HG03280 (cell line): Measurements from ENCODE around the gene CXCL11.
A peak's percentile ranks its signal among the peaks of the same experiment; 100 is the strongest.
"Not testable (repeated sequence)": the region's sequence is repeated elsewhere in the genome, so short reads cannot be mapped to it uniquely, and the experiment has no call there.

Experiments used
- ATAC-seq: cut with Tn5 transposase; IDR thresholded peaks from one replicate; pipeline ENCODE4 v1.9.1; 2021; ENCODE audit warnings: mild to moderate bottlenecking, moderate library complexity; ENCODE audit not compliant: unreplicated experiment

The CXCL11 gene

DNA sequence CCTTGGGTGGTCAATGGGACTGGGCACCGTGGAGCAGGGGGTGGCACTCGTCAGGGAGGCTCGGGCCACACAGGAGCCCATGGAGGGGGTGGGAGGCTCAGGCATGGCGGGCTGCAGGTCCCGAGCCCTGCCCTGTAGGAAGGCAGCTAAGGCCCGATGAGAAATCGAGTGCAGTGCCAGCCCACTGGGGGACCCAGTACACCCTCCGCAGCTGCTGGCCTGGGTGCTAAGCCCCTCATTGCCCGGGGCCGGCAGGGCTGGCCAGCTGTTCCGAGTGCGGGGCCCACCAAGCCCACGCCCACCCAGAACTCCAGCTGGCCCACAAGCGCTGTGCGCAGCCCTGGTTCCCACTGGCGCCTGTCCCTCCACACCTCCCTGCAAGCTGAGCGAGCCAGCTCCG lies 7.4 kb upstream of the CXCL11 start:
- not testable (repeated sequence) for ATAC-seq

GRCh38 chr4:76042241-76042998 lies 6.5 kb upstream of the CXCL11 start:
- ATAC-seq, result not testable (repeated sequence)

DNA sequence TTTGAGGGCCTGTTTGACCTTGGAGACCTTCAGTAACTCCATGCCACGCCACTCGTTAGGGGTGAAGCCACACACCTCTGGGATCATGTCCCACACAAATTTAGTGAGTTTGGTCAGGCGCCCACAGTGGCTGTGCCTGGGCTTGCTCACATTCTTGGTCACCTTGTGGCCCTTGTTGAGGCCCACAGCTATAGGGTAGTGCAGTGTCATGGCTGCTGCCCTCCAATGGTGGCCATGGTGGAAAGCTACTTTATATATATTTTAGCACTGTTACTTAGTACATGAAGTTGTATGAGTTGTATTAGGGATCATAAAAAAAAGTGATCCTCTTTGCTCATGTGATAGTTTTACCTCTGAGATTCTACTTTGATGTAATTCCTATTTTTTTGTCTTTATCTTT lies 985 bp upstream of the CXCL11 start:
- no peak for ATAC-seq

DNA sequence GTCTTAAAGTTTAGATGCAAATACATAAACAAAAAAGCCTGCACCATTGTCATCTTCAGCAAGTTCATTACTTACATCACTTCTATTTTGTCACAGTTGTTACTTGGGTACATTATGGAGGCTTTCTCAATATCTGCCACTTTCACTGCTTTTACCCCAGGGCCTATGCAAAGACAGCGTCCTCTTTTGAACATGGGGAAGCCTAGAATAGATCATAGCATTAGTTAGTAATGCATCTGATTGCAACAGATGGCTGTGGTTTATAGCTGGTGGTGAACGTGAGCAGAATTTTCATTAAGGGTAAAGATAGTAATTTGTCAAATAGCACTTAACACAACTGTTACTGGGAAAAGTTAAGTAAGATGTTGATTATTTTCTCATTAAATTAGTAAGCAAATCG lies 729 bp downstream of the CXCL11 start:
- no peak for ATAC-seq

DNA sequence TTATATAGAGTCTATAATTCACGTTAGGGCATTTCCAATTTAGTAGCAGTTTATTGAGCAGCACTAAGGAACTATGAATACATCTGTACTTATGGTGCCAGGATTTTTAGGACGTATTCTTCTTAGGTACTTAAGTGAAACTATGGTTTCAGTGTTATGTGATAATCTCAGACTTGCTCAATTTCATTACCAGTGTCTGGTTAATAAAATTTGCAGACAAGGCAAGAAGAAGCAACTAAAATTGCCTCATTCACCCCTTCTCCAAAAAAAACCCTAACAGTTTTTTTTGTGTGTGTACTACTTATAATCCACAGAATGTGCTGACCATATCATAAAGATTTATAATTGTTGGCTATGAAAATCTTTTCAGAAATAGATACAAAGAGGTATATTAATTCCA lies 6.6 kb downstream of the CXCL11 start:
- no peak for ATAC-seq

DNA sequence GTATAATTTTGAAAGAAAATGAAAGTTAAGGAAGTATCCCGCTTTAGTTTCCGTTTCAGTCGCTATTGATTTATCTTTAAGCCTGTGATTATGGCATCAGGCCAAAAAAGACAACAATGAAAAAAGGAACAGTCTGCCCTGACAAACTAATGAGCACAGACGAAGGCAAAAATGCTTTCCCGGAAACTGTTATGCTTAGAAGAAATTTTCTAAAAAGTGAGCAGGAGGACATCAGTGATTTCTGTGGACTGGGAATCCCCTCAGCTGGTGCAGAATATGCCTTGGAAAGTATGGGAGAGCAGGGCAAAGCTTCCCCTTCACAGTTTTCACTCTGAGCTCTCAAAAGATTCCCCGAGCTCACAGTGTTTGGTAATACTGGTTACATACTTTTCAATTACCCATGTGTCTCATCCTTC lies 7.5 kb downstream of the CXCL11 start:
- no peak for ATAC-seq

GRCh38 chr4:76024065-76024464 lies 11.8 kb downstream of the CXCL11 start:
- no peak for ATAC-seq

DNA sequence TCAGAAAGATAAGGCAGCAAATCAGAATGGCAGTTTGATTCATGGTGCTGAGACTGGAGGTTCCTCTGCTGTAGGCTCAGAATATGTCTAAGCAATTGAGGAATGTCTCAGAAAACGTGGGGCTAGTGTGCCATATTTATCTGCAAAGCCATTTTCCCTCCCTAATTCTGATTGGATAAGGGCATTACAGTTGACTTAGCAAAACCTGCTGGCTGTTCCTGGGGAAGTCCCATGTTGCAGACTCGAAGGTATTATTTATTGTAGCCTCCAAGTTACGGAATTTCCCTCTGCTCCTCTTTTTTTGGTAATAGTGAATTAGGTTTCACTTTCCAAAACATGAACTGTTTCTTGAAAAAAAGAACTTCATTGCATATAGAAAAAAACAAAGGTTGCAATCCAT lies 12.5 kb downstream of the CXCL11 start, which contains the start of gene CXCL10:
CXCL10 (minus strand) TSS at position 109 of the 400 bp plus-strand sequence; CDS start at position 43, 66 bp downstream.
- ATAC-seq, result no peak

DNA sequence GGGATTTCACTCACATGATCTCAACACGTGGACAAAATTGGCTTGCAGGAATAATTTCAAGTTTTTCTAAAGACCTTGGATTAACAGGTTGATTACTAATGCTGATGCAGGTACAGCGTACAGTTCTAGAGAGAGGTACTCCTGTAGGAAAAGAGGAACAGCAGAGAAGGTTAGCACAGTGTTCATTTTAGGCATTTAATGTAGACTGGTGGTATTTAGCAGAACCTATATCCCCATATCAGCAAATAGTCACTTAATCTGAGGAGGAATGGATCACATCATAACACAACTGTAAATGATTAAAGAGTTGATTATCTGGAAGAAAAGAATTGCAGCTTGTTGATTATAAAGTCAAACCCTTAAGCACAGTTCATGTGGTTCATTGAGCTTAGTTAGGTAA lies 13.2 kb downstream of the CXCL11 start:
- no peak for ATAC-seq

DNA sequence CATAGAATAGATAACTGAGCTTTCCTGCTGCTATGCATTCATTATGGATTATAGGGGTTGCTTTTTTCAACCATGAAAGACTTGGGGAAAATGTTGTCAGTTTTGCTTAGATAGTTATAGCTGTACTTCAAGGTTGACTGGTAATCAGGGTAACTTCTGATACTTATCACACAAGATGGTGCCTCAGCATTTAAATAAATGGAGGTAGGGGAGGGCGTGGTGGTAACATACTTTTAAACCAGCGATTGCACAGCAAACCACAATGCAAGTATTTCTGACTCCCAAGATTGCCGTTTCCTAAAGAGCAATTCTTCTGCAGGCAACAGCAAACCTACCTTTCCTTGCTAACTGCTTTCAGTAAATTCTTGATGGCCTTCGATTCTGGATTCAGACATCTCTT lies 13.8 kb downstream of the CXCL11 start:
- ATAC-seq, result no peak

GRCh38 chr4:76017056-76017686 lies 18.7 kb downstream of the CXCL11 start:
- no peak for ATAC-seq

- ATAC-seq, result peak; percentile 74
Observed at GRCh38 chr4:76016393-76016792, 19.5 kb downstream of the CXCL11 start.

DNA sequence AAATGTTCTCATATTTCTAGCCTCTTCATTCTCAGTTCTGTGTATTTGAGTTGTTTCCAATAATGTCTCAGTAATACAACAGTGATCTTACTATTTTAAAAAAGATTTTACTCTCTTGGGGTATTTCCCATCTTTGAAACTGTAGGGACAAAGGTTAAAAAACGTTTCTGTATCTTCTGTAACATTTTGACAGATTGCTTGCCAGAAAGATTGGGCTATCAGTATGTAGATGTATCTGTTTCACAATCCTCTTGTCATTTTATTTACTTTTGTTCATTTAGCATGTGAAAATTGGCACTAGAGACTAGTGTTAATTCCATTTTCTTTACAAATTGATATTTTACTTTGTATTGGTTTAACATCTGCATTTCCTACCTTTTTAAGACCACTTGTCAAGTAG lies 22.3 kb downstream of the CXCL11 start:
- ATAC-seq, result no peak

DNA sequence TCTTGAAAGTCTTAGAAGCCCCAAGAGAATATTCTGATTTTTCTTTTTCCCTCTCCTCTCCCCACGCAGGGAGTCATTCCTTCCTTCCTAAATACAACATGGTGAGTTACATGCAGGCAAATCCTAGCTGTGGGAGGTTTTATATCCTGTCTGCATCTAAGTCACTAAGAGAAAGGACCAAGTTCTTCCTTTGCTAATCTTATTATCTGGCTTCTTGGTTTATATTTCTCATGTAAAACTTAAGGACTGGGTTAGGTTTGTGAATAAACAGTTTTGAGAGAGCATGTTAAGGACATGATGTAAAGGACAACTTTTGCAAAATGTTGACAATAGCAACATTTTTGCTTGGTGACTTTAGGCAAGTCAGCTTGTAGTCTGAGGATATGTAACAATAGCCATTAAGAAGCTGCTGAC lies 23.5 kb downstream of the CXCL11 start:
- ATAC-seq, result no peak

GRCh38 chr4:76011700-76012387 lies 24.0 kb downstream of the CXCL11 start:
- ATAC-seq, result peak; percentile 63

DNA sequence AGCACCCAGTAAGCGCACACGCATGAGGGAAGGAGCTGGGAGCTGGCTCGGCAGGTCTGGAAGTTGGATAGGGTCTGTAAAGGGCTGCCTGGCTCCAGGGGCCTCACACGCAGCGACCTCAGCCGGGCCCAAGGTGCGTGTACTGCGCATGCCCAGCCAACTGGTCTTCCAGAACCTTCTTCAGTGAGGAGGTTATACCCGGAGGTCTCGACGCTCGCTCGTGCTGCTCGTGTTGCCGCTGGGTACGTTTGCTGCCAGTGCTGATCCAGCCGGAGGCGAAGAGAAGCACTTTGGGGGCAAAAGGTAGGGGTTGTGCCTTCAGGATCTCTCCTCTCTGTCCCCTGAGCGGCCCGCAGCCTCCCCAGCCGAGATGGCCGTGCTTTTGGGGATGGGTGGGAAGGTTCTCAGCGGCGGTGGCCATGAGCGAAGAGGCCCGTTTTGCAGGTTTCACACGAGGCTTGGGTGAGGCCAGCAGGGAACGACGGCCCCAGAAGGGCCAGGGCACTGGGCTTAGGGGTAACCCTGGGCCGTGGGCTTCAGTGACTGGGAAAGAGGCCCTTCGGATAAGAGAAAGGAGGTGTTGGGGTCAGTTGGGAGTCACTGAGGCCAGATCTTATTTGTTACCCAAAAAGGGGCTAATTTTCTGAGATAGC lies 24.7 kb downstream of the CXCL11 start:
- ATAC-seq, result no peak

DNA sequence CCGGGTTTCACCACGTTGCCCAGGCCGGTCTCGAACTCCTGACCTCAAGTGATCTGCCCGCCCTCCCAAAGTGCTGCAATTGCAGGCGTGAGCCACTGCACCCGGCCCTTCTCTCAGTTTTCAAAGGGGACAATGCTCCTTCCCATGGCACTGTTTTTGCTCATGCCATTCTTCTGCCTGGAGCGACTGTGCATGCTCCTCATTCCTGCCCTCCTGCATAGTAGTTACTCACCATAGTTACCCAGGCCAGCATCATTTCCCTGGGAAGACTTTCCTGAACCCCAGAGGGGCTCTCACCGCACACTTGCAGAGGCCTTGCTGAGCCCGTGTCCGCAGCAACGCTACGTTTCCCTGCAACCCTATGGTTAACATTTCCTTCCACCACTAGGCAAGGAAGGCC lies 25.3 kb downstream of the CXCL11 start:
- ATAC-seq, result no peak

- ATAC-seq, result no peak
Observed at GRCh38 chr4:76009311-76009710, 26.6 kb downstream of the CXCL11 start.

DNA sequence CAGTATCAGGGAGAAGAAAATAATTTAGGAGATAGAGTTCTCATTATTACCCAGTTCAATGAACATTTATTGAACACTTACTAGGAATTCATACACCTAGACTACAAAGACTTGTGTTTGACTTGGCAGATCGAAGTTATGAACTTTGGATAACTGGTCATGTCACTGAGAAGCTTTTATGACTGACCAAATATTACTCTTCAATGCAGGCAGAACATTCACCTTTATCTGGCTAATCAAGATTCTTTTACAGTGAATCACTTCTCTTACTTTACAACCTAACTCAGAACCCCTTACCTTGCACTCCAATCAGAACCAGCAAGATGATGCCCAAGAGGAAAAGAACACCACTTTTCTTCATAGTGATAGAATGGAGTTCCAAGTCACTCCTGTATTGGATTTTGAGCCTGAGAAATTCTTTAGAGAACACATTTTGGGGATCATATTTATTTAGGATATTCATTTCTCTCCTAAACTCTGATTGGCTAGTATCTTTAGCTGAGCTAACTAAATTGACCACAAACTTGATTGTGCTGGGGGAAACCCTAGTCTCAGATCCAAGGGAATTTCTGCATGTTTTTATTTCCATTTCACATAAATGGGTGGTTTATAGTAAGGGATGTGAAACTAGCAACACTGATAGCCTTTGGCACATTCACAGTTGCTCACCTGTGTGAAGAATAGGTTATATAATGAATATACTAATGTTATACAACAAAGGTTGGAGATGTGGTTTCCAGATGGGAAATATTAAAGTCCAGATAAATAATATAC lies 28.6 kb downstream of the CXCL11 start, which contains the start of gene CXCL9:
CXCL9 (minus strand) TSS at position 421 of the 774 bp plus-strand sequence; CDS start at position 361, 60 bp downstream.
- no peak for ATAC-seq

- no peak for ATAC-seq
Observed at GRCh38 chr4:76003620-76004019, 32.2 kb downstream of the CXCL11 start.
